Activated naive CD4-positive, alpha-beta T cell treated with anti-CD3 and anti-CD28 coated beads, Interleukin-2, amount 10 ng/mL, durations not matched to agents 5 hours and 36 hours (primary cell): ENCODE measurements around the gene CD1B. TPM values are rescaled to one million over a fixed set of nuclear protein-coding genes. Genes with fewer than 3 reads are reported as not detected.

Experiments
- total RNA-seq, 2 experiments: library from RNA; stranded (reverse); gene quantifications; one replicate each; pipeline ENCODE4 v1.2.3, GENCODE V29; 2021

CD1B gene
- total RNA-seq, result not detected

DNA sequence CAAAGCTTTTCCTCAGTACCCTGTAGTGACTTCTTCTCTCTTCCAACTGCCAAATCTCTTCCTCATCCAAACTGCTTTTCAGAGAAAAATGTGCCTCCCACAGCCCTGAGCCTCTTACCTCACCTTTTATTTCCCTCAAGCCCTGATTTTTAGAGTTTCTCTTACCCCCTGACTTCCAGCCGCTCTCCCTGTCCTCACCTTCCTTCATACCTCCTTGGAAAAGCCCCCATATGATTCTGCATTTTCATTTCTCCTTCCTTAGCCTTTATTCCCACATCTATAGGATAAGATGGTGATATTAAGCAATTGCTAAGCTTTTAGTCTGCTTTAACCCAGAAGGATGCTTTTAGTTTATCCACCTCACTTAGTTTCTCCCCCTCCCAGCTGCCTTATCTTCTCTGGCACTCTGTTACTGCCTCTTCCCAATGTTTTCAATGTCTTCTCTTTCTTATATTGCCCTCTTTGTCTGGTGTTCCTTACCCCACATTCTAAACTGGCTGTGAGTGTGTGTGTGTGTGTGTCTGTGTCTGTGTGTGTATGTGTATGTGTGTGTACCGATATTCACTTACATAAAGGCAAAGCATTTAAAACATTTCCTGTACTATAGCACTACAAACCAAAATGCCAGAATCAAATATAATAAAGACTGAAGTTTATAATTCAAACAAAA lies at the start of gene CD1B:
Gene CD1B (minus strand): TSS at position 51 of the 670 bp plus-strand sequence. CDS start 108 bp downstream, outside the sequence.

DNA sequence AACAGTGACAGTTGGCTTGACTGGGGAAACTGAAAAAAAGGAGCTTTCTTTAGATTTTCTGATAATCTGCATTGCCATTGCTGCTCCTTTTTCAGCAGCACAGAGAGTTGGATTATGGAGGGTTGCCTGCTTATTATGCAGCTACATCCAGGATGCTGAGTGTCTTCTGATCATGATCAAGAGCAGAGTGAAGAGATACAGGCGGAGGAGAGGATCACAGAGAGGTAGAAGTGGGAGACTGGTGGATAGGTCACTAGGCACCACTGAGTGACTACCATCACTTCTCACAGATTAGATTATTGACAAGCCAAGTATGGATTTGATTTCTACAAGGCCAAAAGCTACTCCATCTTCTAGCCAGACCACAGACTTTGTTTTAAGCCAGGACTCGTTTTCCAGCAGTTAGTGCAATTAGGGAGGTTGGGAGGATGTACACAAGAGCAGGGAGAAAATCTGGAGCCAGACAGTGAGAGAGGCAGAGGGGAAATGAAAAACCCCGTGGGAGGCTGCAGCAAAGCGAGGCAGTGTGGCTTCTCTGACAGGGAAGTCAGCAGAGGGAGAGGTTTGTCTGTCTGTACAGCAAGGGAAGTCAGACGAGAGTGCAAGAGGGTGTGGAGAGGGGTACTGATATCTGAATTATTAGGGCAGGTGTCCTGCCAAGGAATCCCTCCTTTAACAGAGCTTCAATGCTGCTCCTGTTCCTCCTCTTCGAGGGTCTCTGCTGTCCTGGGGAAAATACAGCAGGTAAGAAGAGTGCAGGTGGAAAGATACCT lies 22.2 kb upstream of the CD1B start, which contains the start of gene CD1E:
Gene CD1E (plus strand): TSS at position 592 of the 773 bp plus-strand sequence. CDS start 95 bp downstream, at position 687.

DNA sequence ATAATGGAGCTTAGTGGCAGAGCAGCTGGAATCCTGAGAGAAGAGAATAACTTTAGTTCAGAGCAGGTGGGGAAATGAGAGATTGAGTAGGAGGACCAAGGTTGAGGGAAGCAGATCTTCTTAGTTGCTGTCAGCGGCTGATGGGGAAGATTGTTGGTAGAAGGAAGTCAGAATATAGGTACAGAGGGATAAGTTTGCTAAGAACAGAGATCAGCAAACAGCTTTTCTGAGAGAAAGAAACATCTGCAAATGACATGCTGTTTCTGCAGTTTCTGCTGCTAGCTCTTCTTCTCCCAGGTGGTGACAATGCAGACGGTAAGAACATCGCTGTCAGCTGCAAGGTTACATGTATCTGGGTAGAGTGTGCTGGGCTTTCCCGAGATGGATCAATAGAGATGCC lies 41.5 kb downstream of the CD1B start, which contains the start of gene CD1C:
Gene CD1C (plus strand): TSS at position 113 of the 400 bp plus-strand sequence. CDS start 142 bp downstream, at position 255.

Other genes starting within 250 kb of the CD1B start
- gene CD1D, start 150.6 kb downstream of the CD1B start, total RNA-seq, result not detected
- gene CD1A, start 77.1 kb downstream of the CD1B start, total RNA-seq, result not detected
- not detected for gene CD1C, start 41.6 kb downstream of the CD1B start, total RNA-seq
- gene CD1E, start 22.4 kb upstream of the CD1B start, total RNA-seq, result not detected
- gene OR10T2, start 67.9 kb upstream of the CD1B start, total RNA-seq, result not detected
- gene OR10K2, start 94.7 kb upstream of the CD1B start, total RNA-seq, result not detected
- gene OR10K1, start 130.3 kb upstream of the CD1B start, total RNA-seq, result not detected
- gene OR10R2, start 140.7 kb upstream of the CD1B start, total RNA-seq, result not detected
- gene OR6Y1, start 222.9 kb upstream of the CD1B start, total RNA-seq, result not detected
- not detected for gene OR6P1, start 239.0 kb upstream of the CD1B start, total RNA-seq
- gene OR10X1, start 248.4 kb upstream of the CD1B start, total RNA-seq, result not detected